GM18502 (cell line): Measurements from ENCODE around the gene SIX5.
A peak's percentile ranks its signal among the peaks of the same experiment; 100 is the strongest.

Experiments
- ATAC-seq: cut with Tn5 transposase; IDR thresholded peaks from one replicate; pipeline ENCODE4 v1.9.1; 2021; ENCODE audit warnings: mild to moderate bottlenecking; ENCODE audit not compliant: unreplicated experiment, poor library complexity

Gene SIX5

DNA sequence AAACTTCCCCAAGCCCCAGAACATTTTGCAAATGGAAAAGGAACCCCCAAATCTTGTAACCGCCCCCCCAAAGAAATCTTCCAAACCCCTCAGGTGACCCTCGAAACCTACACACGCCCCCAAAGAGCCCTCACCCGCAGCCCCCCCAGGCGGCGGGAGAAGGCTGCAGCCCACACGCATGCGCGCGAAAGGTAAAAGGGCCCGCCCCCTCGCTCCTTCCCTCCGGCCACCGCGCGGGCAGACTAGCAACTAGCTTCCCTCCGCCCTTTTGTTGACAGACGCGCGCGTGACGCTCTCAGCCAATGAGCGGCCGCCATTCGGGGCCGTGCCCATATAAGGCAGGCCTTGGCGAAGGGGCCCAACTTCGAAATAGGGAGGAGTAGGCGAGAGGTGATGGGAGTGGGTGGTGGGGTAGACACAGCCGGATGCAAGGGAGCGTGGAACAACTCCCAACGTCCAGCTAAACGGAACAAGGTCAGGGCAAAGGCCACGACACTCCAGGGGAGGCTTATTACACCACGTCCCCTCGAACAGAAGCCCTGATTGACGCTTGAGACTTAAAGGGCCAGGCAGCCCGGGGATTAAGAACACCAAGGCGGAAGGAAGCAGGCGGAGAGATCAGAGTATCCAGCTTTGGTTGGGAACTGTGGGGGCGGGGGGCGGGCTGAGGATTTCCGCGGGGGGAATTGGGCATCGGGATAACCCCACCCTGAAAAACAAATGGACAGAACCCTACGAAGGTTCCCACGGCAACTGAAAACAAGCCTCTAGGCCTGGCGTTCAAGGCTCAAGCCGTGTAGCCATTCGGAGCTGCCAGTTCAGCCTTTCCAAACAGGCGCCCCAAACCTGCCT, 51.7 kb downstream of the SIX5 start:
- ATAC-seq, result peak; percentile 85

DNA sequence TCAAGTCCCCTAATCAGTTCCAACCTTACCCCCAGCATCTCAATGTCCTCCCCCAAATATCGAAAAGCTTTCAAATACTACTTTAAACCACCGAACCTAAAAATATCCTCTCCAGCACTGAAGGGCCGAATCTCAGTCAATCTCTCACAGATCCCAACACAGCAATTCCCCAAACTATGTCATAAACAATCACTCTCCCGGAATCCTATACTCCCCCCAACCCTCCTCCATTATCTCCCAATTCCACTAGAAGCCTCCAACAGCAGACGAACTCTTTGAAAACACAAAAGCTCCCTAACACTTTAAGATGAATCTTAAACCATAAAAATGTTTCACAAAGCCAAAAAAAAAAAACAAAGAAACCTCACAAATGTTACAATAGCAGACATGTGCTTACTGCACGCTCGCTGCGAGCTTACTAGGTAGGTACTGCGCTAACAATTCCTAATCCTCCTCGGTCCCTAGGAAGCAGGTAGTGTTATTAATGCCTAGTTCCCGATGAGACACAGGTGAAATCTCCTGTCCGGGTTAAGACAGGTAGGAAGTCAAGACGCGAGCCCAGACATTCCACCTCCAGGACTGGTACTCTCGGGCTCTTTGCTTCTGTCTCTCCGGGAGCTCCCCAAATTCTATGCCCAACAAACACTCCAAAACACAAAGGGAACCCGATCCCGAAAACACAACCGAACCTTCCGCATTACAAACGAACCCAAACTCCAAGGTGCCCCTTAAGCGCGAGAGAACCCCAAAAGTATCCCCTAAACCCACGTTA, 52.5 kb downstream of the SIX5 start:
- no peak for ATAC-seq

DNA sequence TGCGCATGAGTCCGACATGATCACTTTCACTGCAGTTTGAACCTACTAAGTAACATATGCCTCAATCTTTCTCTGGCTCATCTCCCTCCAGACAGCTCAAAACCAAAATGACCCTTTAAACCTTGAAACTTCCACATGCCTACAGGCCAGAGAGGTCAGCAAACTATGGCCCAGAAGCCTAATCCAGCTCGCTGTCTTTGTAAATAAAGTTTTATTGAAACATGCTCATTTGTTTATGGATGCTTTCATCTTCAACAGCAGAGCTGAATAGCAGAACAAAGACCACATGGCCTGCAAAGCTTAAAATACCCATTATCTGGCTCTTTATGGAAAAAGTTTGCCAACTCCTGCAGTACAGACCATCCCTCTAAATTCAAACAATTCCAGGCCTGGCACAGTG, 53.9 kb downstream of the SIX5 start:
- no peak for ATAC-seq
